K562 (cell line): ENCODE results near the gene SLC6A9.

Source experiments
- EZH2 ChIP-seq: IDR thresholded peaks from 2 replicates; pipeline ENCODE4 v1.6.1; 2012; ENCODE audit warnings: low read depth, mild to moderate bottlenecking, inconsistent platforms, low read length, borderline replicate concordance
- FOXK2 ChIP-seq, 2 experiments: fragments of 450-650 bp; IDR thresholded peaks in 1 of 2; conservative IDR thresholded peaks in 1 of 2; 2 replicates each; pipeline ENCODE4 v1.6.1; 2016; ENCODE audit warnings: low read depth in 2 of 2, mild to moderate bottlenecking in 1 of 2
- MTA3 ChIP-seq: fragments of 450-650 bp; formaldehyde crosslinking; IDR thresholded peaks from 2 replicates; pipeline ENCODE4 v1.6.1; 2017; ENCODE audit warnings: mild to moderate bottlenecking, borderline replicate concordance
- PCBP2 ChIP-seq: fragments of 200-400 bp; formaldehyde crosslinking; IDR thresholded peaks from 2 replicates; pipeline ENCODE4 v1.6.1; 2018; ENCODE audit warnings: low read length, low read depth, mild to moderate bottlenecking, moderate library complexity; ENCODE audit not compliant: poor library complexity, severe bottlenecking
- TF ChIP-seq, protein P1 (sequence below), 2 experiments: fragments of 450-650 bp in 1 of 2; sonication (generic) in 1 of 2; formaldehyde crosslinking; conservative IDR thresholded peaks; 2 replicates each; pipeline versions ENCODE4 v1.4.0 to v1.8.1; 2020 to 2022; ENCODE audit warnings: mild to moderate bottlenecking in 1 of 2, missing genetic modification reagents in 1 of 2
- TF ChIP-seq, protein P2 (sequence below), 3 experiments: IDR thresholded peaks in 2 of 3; conservative IDR thresholded peaks in 1 of 3; 2 replicates each; pipeline ENCODE4 v1.5.1; 2011 to 2012; ENCODE audit warnings: low read length in 3 of 3, mild to moderate bottlenecking in 3 of 3, control low read depth in 2 of 3, improper control_type of control experiment in 1 of 3, inconsistent platforms in 1 of 3, low read depth in 1 of 3, mixed read lengths in 1 of 3, moderate library complexity in 1 of 3; ENCODE audit not compliant: insufficient read depth in 2 of 3

DNA sequence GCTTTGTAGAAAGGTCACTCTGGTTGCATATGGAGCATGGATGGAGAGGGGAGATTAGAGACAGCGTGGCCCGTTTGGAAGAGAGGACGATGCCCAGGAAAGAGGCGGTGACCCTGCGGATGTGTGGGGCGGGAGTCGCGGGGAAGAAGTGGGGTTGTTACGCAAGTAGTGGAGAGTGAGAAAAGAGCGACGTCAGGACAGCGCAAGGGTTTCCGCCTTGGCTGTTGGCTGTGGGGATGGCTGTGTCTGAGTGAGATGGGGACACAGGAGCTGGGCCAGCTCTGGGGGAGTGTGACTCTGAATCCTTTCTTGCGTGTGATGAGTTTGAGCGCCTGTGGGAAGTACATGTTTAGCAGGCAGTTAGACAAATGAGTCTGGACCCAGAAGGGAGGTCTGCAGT lies 48.5 kb downstream of the SLC6A9 start:
- TF ChIP-seq, protein P1, sequence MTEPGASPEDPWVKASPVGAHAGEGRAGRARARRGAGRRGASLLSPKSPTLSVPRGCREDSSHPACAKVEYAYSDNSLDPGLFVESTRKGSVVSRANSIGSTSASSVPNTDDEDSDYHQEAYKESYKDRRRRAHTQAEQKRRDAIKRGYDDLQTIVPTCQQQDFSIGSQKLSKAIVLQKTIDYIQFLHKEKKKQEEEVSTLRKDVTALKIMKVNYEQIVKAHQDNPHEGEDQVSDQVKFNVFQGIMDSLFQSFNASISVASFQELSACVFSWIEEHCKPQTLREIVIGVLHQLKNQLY (CRISPR knock-in tag; conservative IDR thresholded peaks at IDR 0.05), result no peak
- no peak for TF ChIP-seq FOXK2 (conservative IDR thresholded peaks at IDR 0.05 in 1 of 2, IDR thresholded peaks at IDR 0.05 in 1 of 2; ENCODE audit: low read depth in 2 of 2)
- TF ChIP-seq, protein P2, sequence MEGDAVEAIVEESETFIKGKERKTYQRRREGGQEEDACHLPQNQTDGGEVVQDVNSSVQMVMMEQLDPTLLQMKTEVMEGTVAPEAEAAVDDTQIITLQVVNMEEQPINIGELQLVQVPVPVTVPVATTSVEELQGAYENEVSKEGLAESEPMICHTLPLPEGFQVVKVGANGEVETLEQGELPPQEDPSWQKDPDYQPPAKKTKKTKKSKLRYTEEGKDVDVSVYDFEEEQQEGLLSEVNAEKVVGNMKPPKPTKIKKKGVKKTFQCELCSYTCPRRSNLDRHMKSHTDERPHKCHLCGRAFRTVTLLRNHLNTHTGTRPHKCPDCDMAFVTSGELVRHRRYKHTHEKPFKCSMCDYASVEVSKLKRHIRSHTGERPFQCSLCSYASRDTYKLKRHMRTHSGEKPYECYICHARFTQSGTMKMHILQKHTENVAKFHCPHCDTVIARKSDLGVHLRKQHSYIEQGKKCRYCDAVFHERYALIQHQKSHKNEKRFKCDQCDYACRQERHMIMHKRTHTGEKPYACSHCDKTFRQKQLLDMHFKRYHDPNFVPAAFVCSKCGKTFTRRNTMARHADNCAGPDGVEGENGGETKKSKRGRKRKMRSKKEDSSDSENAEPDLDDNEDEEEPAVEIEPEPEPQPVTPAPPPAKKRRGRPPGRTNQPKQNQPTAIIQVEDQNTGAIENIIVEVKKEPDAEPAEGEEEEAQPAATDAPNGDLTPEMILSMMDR (IDR thresholded peaks at IDR 0.05 in 2 of 3, conservative IDR thresholded peaks at IDR 0.05 in 1 of 3; ENCODE audit: insufficient read depth in 2 of 3, low read depth in 1 of 3, low read length in 3 of 3), result no peak
- no peak for TF ChIP-seq MTA3
- TF ChIP-seq EZH2, result no peak
- TF ChIP-seq PCBP2, result no peak
